HL-60 (cell line): Measurements from ENCODE around the gene GSTCD.

Source experiments
- DNase-seq, 2 experiments: peaks; one replicate each; pipeline ENCODE4 v3.0.0-alpha.2; 2010 to 2020; ENCODE audit warnings: low read depth in 1 of 2, low spot score in 1 of 2
- H3K27ac ChIP-seq: fragments of 250-450 bp; sonication (Bioruptor Pico); replicated peaks from 2 replicates; pipeline ENCODE4 v1.5.1; 2020; ENCODE audit warnings: mild to moderate bottlenecking, moderate library complexity
- H3K27me3 ChIP-seq: fragments of 250-450 bp; sonication (Bioruptor Pico); 2 replicates; pipeline ENCODE4 v1.5.1; 2021; ENCODE audit warnings: mild to moderate bottlenecking, moderate library complexity; ENCODE audit not compliant: insufficient read depth, poor library complexity, severe bottlenecking
- H3K4me3 ChIP-seq: replicated peaks from 2 replicates; pipeline ENCODE4 v1.5.1; 2011; ENCODE audit warnings: mild to moderate bottlenecking, control low read depth, low read length; ENCODE audit not compliant: insufficient read depth
- GABPA ChIP-seq: IDR thresholded peaks from 2 replicates; pipeline ENCODE4 v1.6.1; 2012; ENCODE audit warnings: low read depth
- POLR2AphosphoS5 ChIP-seq: IDR thresholded peaks from 2 replicates; pipeline ENCODE4 v1.6.1; 2012; ENCODE audit warnings: low read depth
- SPI1 ChIP-seq: IDR thresholded peaks from 2 replicates; pipeline ENCODE4 v1.6.1; 2012; ENCODE audit warnings: low read depth, mild to moderate bottlenecking, borderline replicate concordance
- TF ChIP-seq, protein P1 (sequence below): IDR thresholded peaks from one replicate; pipeline ENCODE4 v1.5.1; 2011; ENCODE audit warnings: low read length, control low read depth, inconsistent platforms; ENCODE audit not compliant: insufficient read depth
- TF ChIP-seq, protein P2 (sequence below): IDR thresholded peaks from 2 replicates; pipeline ENCODE4 v1.6.1; 2012; ENCODE audit warnings: low read depth; ENCODE audit not compliant: insufficient replicate concordance

The GSTCD gene

DNA sequence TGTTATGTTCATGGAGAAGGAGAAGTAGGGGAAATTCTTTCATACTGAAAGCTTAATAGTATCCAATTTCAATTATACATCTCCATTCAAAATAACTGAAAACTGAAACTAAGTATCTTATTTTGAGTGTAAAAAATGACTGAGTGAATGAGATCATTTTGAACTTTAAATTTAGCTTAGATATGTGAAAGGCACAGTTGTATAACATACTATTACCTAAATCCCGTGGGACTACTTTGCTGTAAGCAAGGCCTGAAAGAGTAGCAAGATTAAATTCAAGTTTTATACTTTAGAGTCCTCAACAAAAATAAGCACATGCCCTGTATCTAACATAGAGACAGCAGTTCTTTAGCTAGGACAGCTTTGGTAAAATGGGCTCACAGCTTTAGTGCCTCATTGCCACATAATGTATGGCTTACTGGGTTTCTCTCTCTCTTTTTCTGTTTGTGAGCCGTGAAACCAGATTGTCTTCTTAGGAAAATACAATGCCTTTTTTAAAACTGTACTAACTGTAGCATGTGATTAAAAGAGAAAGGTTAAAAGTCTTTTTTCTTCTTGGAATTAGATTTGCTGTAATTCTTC lies 43.2 kb downstream of the GSTCD start:
- no peak for DNase-seq
- no peak overlapping the region for H3K27ac ChIP-seq
- H3K4me3 ChIP-seq = no peak overlapping the region
- no peak for TF ChIP-seq GABPA
- no peak for TF ChIP-seq SPI1
- TF ChIP-seq, protein P1, sequence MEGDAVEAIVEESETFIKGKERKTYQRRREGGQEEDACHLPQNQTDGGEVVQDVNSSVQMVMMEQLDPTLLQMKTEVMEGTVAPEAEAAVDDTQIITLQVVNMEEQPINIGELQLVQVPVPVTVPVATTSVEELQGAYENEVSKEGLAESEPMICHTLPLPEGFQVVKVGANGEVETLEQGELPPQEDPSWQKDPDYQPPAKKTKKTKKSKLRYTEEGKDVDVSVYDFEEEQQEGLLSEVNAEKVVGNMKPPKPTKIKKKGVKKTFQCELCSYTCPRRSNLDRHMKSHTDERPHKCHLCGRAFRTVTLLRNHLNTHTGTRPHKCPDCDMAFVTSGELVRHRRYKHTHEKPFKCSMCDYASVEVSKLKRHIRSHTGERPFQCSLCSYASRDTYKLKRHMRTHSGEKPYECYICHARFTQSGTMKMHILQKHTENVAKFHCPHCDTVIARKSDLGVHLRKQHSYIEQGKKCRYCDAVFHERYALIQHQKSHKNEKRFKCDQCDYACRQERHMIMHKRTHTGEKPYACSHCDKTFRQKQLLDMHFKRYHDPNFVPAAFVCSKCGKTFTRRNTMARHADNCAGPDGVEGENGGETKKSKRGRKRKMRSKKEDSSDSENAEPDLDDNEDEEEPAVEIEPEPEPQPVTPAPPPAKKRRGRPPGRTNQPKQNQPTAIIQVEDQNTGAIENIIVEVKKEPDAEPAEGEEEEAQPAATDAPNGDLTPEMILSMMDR = no peak
- TF ChIP-seq POLR2AphosphoS5 = no peak
- TF ChIP-seq, protein P2, sequence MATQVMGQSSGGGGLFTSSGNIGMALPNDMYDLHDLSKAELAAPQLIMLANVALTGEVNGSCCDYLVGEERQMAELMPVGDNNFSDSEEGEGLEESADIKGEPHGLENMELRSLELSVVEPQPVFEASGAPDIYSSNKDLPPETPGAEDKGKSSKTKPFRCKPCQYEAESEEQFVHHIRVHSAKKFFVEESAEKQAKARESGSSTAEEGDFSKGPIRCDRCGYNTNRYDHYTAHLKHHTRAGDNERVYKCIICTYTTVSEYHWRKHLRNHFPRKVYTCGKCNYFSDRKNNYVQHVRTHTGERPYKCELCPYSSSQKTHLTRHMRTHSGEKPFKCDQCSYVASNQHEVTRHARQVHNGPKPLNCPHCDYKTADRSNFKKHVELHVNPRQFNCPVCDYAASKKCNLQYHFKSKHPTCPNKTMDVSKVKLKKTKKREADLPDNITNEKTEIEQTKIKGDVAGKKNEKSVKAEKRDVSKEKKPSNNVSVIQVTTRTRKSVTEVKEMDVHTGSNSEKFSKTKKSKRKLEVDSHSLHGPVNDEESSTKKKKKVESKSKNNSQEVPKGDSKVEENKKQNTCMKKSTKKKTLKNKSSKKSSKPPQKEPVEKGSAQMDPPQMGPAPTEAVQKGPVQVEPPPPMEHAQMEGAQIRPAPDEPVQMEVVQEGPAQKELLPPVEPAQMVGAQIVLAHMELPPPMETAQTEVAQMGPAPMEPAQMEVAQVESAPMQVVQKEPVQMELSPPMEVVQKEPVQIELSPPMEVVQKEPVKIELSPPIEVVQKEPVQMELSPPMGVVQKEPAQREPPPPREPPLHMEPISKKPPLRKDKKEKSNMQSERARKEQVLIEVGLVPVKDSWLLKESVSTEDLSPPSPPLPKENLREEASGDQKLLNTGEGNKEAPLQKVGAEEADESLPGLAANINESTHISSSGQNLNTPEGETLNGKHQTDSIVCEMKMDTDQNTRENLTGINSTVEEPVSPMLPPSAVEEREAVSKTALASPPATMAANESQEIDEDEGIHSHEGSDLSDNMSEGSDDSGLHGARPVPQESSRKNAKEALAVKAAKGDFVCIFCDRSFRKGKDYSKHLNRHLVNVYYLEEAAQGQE = no peak
- H3K27me3 ChIP-seq = no peaks in the 10 kb centered on the region

DNA sequence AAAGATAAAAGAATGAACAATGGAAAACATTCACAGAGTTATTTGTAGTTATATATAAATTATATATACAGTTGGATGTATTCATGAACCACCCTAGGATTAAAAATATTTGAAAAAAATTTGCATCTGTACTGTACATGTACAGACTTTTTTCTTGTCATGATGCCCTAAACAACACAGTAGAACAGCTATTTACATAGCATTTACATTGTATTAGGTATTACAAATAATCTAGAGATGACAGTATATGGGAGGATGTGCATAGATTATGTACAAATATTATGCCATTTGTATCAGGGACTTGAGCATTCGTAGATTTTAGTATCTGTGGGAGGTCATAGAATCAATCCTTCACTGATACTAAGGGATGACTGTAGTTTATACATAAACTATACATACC lies 44.8 kb downstream of the GSTCD start:
- Histone ChIP-seq H3K27ac (no peak overlapping the region), H3K27me3 (no peaks in the 10 kb centered on the region), H3K4me3 (no peak overlapping the region)
- DNase-seq = no peak
- TF ChIP-seq, protein P1 = no peak
- TF ChIP-seq POLR2AphosphoS5 (no peak), GABPA (no peak), SPI1 (no peak)
- TF ChIP-seq, protein P2 = no peak

DNA sequence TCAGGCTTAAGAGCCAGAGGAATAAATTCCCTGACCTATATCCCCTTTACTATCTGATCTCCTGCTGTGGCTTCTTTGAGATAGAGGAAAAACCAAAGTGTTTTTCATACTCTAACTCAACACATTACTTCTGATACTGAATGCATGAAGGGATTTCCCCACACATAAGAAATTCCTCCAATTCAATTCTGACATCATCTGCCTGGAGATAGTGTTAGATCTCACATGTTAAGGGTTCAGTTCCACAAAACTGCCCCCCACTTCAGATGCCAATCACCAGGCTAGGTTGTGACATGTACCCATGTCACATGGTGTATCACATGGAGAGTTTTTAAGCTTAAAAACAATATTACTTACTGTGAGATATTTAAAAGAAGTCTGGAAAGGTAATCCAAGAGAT lies 46.8 kb downstream of the GSTCD start:
- H3K4me3 ChIP-seq = no peak overlapping the region
- no peak for DNase-seq
- H3K27ac ChIP-seq = no peak overlapping the region
- H3K27me3 ChIP-seq = no peaks in the 10 kb centered on the region
- TF ChIP-seq SPI1 = no peak
- TF ChIP-seq POLR2AphosphoS5 = no peak
- TF ChIP-seq, protein P2 = no peak
- TF ChIP-seq, protein P1 = no peak
- TF ChIP-seq GABPA = no peak
